ENCODE data around the gene AGTRAP. TPM values are rescaled to one million over a fixed set of nuclear protein-coding genes. Genes with fewer than 3 reads are reported as not detected.

The AGTRAP gene
- total RNA-seq, 1 experiment from 2014 or later: 82.5 TPM

DNA sequence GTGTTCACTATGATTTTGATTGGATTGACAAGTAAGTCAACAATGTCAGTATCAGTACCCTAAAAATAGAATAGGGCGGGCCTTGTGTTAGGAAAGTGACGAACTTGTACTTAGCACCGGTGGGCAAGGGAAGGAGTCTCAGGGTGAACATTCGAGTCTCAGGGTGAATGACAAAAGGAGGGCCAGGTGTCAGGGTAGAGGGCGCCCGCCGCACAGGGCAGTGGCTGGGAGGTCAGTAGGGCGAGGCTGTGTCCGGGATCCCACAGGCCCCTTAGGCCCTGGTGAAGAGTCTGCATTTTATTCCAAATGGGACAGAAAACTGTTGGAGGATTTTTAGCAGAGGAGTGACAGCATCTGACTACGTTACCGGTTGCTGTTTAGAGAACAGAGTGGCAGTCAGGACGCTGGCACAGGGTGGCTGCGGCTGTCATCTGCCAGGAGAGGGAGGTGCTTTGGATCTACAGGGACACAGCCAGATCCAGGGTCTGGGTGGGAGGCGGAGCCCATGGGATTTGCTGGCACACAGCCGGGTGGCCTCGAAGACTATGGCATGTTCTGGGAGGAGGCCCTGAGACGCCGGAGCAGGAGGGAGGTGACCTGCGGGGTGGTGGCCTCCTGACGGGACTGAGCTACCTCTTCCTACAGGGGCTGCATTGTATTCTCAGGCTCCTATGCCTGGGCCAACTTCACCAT, 11.0 kb downstream of the AGTRAP start:
- in situ Hi-C loops (cut with HindIII; ENCODE audit: low pct_unique_long_range_greater_than_20kb, low sequenced_read_pairs): no loop called here
- no peak for DNase-seq (ENCODE audit: low read depth, low spot score)

DNA sequence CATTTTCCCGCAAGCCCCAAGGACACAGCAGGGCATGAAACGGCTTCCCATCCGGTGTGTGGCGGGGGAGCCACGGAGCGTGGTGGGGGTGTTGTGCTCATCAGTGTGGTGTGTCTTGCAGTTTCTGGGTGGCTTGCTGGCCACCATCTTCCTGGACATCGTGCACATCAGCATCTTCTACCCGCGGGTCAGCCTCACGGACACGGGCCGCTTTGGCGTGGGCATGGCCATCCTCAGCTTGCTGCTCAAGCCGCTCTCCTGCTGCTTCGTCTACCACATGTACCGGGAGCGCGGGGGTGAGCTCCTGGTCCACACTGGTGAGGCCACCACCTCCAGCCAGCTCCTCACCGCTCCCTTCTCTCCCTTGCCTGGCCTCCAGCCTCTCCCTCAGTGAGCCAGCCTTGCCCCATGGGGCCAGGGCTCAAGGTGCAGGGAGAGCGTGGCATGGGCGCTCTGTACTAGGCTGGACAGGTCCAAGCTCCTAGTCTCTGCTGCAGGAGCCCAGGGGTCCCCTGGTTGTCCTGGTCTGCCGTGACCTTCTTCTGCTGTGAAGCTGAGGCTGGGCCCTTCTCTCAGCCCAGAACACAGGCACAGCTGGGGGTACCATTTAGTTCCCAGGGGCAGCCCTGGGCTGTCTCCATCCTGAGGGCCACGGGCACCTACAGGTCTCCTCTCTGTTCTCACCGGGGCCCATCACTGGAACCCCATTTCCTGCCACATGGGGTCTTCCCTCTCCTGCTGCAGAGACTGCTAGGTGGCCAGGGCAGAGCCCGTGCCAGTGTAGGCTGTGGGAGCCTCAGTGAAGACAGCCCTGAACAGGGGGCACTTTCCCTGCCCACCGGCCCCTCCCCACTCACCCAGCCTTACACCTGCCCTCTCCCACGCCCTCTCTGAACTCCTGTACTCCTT, 12.6 kb downstream of the AGTRAP start:
- no peak for DNase-seq (ENCODE audit: low read depth, low spot score)
- in situ Hi-C loops (cut with HindIII; ENCODE audit: low pct_unique_long_range_greater_than_20kb, low sequenced_read_pairs): no loop called here

DNA sequence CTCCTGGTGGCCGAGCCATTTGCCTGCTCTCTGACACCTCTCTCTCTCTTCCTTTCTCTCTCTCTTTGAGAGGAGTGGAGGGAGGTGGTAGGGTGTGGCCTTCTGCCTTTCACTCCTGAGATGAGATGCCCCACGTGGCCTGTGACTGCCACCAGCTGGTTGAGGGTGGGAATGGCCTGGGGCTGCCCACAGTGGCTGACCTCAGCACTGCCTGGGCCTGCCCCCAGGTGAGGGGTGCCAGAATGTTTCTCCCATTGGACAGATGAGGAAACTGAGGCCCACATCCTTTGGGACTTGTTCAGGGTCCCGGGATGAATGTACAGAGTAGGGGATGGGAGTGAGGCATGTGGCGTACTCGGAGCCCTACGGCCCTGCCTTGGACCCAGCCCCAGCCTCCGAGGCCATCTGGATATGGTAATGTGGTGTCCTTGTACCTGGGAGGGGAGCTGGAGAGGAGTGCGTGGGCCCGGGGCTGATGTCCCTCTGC, 13.3 kb downstream of the AGTRAP start:
- in situ Hi-C loops (cut with HindIII; ENCODE audit: low pct_unique_long_range_greater_than_20kb, low sequenced_read_pairs): no loop called here
- DNase-seq (ENCODE audit: low read depth, low spot score): peak; percentile 22

DNA sequence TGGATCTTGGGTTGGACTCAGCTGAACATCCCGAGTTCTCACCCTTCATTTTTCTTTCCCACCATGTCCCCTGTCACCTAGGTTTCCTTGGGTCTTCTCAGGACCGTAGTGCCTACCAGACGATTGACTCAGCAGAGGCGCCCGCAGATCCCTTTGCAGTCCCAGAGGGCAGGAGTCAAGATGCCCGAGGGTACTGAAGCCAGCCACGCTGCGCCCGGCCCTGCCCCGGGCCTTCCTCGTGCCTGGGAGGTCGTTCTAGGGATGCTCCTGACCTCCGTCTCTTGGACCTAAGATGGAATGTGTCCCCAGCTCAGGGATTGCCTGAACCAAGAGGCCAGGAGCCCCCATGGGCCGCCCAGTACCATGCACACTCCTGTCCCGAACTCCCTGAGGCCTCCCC, 14.1 kb downstream of the AGTRAP start:
- in situ Hi-C loops (cut with HindIII; ENCODE audit: low pct_unique_long_range_greater_than_20kb, low sequenced_read_pairs): no loop called here
- no peak for DNase-seq (ENCODE audit: low read depth, low spot score)

DNA sequence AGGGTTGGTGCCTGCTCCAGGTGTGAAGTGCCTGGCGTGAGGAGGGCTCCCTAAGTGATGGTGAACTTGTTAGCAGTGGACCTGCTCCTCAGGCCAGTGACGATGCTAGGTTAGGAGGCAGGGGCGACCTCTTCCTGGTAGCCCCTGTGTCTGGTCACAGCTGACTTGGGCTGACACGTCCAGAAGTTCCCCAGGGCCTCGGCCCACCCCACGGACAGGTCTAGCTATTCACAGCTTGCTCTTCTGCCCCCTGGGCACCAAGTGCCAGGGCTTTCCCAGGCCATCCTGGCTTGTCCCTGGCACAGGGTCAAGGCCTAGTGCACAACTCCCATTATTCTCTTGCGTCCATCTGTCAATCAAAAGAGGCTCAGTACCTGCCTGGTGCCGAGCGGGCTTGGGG, 15.2 kb downstream of the AGTRAP start:
- in situ Hi-C loops (cut with HindIII; ENCODE audit: low pct_unique_long_range_greater_than_20kb, low sequenced_read_pairs): no loop called here
- DNase-seq (ENCODE audit: low read depth, low spot score): no peak

DNA sequence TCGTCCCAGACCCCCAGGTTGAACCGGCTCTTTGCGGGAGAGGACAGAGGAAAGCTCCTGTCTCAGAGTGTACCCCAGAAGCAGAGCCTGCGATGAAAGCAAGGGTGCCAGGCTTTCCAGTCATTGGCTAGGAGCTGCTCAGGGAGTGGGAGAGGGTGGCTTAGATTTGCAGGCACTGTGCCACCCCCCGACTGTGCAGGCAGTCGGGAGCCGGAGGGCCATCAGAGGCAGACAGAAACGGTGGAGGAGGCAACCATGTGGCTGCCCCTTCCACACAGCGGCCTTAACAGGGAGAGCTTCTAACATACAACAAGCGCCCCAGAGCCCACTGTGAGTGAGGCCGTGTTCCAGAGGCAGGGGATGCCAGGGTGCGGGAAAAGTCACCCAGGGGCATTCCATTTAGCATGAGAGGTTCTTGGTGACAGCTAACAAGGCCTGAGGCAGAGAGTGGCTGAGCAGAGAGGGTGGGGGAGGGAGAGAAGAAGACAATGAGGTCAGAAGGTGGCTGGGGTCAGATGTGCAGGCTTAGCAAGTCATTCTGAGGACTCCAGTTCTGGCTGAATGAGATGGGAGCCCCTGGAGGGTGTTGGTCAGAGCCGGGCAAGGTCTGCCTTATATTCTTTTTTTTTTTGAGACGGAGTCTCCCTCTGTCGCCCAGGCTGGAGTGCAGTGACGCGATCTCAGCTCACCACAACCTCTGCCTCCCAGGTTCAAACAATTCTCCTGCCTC, 16.6 kb downstream of the AGTRAP start:
- in situ Hi-C loops (cut with HindIII; ENCODE audit: low pct_unique_long_range_greater_than_20kb, low sequenced_read_pairs): no loop called here
- no peak for DNase-seq (ENCODE audit: low read depth, low spot score)

DNA sequence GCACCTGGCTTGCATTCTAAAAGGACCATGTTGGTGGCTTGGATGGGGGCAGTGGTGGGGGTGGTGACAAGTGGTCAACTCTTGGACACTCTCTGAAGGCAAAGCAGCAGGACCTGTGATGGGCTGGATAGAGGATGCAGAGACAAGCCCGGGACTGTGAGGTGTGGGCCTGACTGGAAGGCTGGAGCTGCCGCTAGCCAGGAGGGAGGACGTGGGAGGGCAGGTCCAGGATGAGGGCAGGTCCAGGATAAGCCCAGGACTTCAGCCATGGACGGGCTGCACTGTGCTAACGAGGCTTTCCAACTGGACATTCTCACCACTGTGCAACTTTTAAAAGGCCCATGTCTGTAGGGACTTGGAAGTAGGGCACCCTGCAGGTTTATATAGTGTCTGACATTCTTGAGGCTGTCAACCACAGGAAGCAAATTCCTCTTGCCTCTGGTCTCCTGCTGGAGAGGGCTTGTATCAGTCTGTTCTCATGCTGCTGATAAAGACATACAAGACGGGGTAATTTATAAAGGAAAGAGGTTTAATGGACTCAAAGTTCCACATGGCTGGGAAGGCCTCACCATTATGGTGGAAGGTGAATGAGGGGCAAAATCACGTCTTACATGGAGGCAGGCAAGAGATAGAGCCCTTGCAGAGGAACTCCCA, 17.7 kb downstream of the AGTRAP start:
- in situ Hi-C loops (cut with HindIII; ENCODE audit: low pct_unique_long_range_greater_than_20kb, low sequenced_read_pairs): no loop called here
- DNase-seq (ENCODE audit: low read depth, low spot score): no peak

DNA sequence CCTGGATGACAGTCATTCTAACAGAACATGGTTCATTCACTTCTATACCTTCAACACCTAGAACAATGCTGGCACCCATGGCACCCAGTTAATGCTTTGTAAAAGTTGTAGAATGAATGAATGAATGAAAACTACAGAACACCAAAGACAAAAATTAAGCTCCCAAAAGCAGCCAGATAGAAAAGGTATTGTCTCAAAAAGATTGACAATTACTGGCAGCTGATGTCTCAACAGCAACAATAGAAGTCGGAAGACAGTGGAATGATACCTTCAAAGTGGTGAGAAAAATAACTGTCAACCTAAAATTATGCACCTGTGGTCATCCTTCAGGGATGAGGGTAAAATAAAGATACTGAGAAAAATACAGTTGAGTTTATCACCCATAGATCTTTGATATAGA, 21.1 kb downstream of the AGTRAP start:
- no peak for DNase-seq (ENCODE audit: low read depth, low spot score)
- in situ Hi-C loops (cut with HindIII; ENCODE audit: low pct_unique_long_range_greater_than_20kb, low sequenced_read_pairs): no loop called here

DNA sequence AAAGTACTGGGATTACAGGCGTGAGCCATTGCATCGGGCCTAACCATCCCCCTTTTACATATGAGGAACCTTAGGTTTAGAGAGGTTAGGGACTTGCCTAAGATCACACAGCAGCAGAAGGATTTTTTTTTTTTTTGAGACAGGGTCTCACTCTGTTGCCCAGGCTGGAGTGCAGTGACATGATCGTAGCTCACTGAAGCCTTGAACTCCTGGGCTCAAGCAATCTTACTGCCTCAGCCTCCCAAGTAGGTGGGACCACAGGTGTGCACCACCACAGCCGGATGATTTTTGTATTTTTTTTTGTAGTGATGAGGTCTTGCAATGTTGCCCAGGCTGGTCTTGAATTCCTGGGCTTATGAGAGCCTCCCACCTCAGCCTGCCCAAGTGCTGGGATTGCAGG, 23.9 kb downstream of the AGTRAP start:
- in situ Hi-C loops (cut with HindIII; ENCODE audit: low pct_unique_long_range_greater_than_20kb, low sequenced_read_pairs): no loop called here
- DNase-seq (ENCODE audit: low read depth, low spot score): no peak

DNA sequence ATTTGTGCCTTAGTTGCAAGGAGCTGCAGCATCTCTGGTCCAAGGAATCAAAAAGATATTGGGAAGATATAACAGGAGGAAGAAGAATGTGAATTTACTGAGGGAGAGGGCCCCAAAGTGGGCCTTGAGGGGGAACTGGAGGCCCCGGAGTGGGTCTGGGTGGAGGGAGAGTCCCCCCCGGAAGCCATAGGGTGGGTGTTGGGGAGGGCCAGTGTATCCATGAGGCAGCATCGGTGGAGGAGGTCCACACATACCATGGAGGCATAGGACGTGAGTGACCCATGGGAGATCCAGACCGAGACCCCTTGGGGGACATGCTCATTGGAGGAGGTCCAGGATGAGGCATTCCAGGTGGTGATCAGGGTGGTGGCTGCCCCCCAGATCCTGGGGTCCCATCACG, 25.3 kb downstream of the AGTRAP start:
- DNase-seq (ENCODE audit: low read depth, low spot score): no peak
- in situ Hi-C loops (cut with HindIII; ENCODE audit: low pct_unique_long_range_greater_than_20kb, low sequenced_read_pairs): no loop called here

DNA sequence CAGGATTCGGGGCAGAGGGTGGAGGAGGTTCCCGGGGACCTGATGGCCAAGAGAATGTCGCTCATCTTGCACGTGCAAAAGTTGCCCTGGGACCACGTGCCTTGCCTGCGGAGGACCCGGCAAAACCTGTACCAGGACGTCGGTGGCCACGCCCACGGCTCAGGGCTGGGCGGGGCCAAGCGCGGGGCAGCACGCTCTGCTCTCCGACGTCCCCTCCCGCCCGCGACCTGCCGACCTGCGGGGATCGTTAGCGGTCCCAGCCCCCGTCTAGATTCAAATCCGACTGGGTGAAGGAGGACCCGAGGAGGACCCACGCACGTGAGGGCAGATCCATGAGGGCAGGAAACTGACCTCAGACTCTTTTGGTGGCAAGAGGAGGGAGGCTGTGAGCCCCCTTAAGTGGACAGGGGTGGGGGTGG, 26.1 kb downstream of the AGTRAP start, which contains the start of gene C1orf167:
TSS of gene C1orf167 (plus strand) at position 206 of the 419 bp plus-strand sequence. CDS start 2,208 bp downstream, outside the sequence.
- in situ Hi-C loops (cut with HindIII; ENCODE audit: low pct_unique_long_range_greater_than_20kb, low sequenced_read_pairs): no loop called here
- no peak for DNase-seq (ENCODE audit: low read depth, low spot score)

DNA sequence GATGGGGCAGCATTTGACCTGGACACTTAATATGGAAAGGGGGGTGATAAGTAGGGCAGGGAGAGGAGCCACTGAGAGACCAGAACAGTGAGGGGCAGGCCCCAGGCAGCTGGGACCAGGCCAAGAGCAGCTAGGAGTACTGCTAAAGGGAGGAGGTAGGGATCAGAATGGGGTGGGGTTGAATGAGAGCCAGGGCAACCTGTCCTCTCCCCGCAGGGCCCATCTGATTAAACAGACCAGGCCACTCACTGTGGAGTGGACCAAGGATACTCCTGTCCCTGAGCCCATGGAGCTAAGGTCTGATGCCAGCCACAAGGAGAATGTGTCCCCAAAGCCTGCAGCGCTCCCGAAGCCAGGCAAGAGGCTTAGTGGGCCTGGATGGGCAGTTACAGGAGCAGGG, 28.2 kb downstream of the AGTRAP start:
- in situ Hi-C loops (cut with HindIII; ENCODE audit: low pct_unique_long_range_greater_than_20kb, low sequenced_read_pairs): no loop called here
- no peak for DNase-seq (ENCODE audit: low read depth, low spot score)

DNA sequence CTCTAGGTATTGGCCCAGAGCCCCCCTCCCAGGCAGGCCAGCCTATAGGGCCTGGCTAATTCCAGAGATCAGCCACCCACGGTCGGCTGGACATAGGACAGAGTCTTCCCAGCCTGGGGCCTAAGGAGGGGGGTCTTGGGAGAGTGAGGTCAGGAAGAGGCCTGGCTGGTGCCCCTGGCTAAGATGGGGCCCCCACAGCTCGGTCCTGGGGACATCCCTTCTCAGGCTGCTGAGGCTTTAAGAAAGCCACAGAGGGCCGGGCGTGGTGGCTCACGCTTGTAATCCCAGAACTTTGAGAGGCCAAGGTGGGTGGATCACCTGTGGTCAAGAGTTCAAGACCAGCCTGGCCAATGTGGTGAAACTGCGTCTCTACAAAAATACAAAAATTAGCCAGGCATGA, 28.6 kb downstream of the AGTRAP start:
- in situ Hi-C loops (cut with HindIII; ENCODE audit: low pct_unique_long_range_greater_than_20kb, low sequenced_read_pairs): no loop called here
- no peak for DNase-seq (ENCODE audit: low read depth, low spot score)

DNA sequence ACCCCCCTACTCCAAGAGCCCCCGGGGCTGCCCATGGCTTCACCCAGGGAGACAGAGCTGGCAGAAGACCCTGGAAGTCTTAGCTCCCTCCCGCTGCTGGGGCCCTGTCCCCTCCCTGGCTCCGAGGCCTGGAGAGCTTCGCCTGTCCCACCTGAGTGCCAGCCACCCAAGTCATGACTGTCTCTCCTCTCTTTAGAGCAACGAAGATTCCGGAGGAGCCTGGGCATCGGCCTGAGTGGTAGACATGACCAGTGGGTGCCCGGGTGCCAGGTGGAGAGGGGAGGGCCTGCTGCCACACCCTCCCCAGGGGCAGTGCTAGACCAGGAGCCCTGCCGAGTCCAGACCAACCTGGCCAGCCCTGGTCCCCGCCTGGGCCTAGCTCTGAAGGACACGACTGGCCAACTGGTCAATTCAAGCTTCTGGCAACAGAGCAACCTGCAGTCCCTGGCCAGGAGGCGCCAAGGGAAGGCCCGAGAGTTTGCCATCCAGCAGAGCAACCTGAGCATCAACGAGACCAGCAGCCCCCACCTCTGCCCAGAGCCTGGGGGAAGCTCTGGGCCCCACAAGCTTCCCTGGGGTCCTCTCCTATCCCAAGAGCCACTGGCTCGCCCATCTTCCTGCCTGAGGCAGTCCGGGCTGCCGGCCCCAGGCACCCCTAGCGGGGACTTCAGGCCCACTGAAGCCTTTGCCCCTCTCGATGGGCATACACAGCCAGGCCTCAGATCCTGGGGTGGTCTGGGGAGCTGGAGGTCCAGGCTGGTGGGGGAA, 29.9 kb downstream of the AGTRAP start:
- in situ Hi-C loops (cut with HindIII; ENCODE audit: low pct_unique_long_range_greater_than_20kb, low sequenced_read_pairs): no loop called here
- DNase-seq (ENCODE audit: low read depth, low spot score): no peak

DNA sequence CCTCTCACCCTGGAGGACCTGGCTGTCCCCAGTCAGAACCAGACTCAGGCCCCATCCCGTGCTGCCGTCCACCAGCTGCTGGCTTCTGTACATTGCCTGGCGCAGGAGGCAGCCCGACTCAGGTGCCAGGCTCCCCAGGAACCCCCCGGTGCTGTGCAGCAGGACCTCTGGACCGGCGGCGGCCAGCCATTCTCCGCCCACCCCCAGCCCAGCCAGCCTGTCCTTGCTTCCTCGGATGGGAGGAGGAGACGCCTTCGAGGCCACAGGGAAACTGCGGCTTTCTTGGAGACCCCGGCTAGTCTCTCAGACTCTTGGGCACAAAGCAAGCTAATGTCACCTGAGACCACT, 30.5 kb downstream of the AGTRAP start:
- no peak for DNase-seq (ENCODE audit: low read depth, low spot score)

DNA sequence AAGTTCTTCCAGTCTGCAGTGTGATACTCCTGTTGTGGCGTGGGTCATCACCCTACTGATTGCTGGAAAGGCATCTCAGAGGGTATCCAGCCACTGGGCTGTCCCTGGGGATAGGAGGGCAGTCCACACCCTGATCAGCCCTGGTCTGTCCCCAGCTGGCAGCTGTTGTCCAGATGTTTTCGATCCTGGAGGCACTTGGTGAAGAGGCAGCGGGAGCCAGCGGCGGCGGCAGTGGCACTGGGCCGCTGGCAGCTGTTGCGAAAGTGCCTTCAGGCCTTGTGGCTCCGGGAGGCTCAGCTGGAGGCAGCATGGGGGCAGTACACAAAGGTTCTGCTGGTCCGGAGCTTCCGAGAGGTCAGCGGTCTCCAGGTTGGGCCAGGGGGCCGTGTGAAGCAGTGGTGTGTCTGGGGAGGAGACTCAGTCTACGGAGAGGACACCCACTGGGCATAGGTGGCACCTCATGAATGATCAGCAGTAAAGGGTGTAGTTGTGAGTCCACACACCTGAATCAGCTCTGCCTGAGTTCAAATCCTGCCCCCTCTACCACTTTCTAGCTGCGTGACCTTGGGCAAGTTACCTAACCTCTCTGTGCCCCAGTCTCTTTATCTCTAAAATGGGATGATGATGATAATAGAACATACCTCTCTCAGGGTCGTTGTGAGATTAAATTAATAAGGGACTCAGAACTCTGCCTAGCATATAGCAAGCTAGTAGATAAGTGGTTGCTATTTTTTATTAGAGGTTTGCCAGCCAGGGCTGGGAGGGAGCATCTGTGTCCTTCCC, 32.2 kb downstream of the AGTRAP start:
- DNase-seq (ENCODE audit: low read depth, low spot score): no peak
- in situ Hi-C loops (cut with HindIII; ENCODE audit: low pct_unique_long_range_greater_than_20kb, low sequenced_read_pairs): no loop called here

More for the DNA sequence above, 30.5 kb downstream of the AGTRAP start:
- in situ Hi-C loops (cut with HindIII; ENCODE audit: low pct_unique_long_range_greater_than_20kb, low sequenced_read_pairs): no loop called here

All from SK-MEL-5 (cell line).